OCI-LY1 (cell line): ENCODE data around the gene NUP133.

ENCODE experiments used
- H2AFZ ChIP-seq: fragments of 200-600 bp; sonication (generic), shearing (Covaris generic); 2 replicates; pipeline ENCODE4 v1.6.0; 2014; ENCODE audit warnings: antibody characterized with exemption, mild to moderate bottlenecking, low read length
- H3F3A ChIP-seq: fragments of 200-600 bp; sonication (generic), shearing (Covaris generic); 2 replicates; pipeline ENCODE4 v1.6.0; 2014; ENCODE audit warnings: mild to moderate bottlenecking, antibody characterized with exemption, low read length, moderate library complexity; ENCODE audit not compliant: insufficient read depth
- H3K27ac ChIP-seq: fragments of 200-600 bp; sonication (generic); 2 replicates; pipeline ENCODE4 v1.5.1; 2014; ENCODE audit warnings: low read length, mixed run types, mild to moderate bottlenecking, low read depth; ENCODE audit not compliant: poor library complexity, severe bottlenecking
- H3K27me3 ChIP-seq: fragments of 200-600 bp; sonication (generic); 2 replicates; pipeline ENCODE4 v1.6.0; 2014; ENCODE audit warnings: antibody characterized with exemption, mild to moderate bottlenecking, low read length, moderate library complexity; ENCODE audit not compliant: insufficient read depth
- H3K36me3 ChIP-seq: fragments of 200-600 bp; sonication (generic); 2 replicates; pipeline ENCODE4 v1.6.1; 2014; ENCODE audit warnings: mild to moderate bottlenecking, antibody characterized with exemption, low read length, moderate library complexity, mixed read lengths; ENCODE audit not compliant: insufficient read depth
- H3K4me1 ChIP-seq: fragments of 200-600 bp; sonication (generic); 2 replicates; pipeline ENCODE4 v1.5.1; 2014; ENCODE audit warnings: mild to moderate bottlenecking, low read length, moderate library complexity; ENCODE audit not compliant: insufficient read depth, severe bottlenecking
- H3K4me2 ChIP-seq: fragments of 200-600 bp; sonication (generic), shearing (Covaris generic); 2 replicates; pipeline ENCODE4 v1.6.1; 2014; ENCODE audit warnings: low read length
- H3K4me3 ChIP-seq: fragments of 200-600 bp; sonication (generic); 2 replicates; pipeline ENCODE4 v1.5.1; 2014; ENCODE audit warnings: low read length, low read depth, mild to moderate bottlenecking, mixed read lengths; ENCODE audit not compliant: poor library complexity, severe bottlenecking
- H3K79me2 ChIP-seq: fragments of 200-600 bp; shearing (Covaris generic); 2 replicates; pipeline ENCODE4 v1.6.1; 2016; ENCODE audit warnings: mixed run types, low read length, mixed read lengths; ENCODE audit not compliant: insufficient read depth
- H3K9ac ChIP-seq: fragments of 200-600 bp; sonication (generic), shearing (Covaris generic); 2 replicates; pipeline ENCODE4 v1.6.1; 2014; ENCODE audit warnings: mild to moderate bottlenecking, low read length, mixed read lengths
- H3K9me2 ChIP-seq: fragments of 200-600 bp; sonication (generic), shearing (Covaris generic); 2 replicates; pipeline ENCODE4 v1.6.1; 2014; ENCODE audit warnings: low read depth, mild to moderate bottlenecking, low read length, mixed read lengths
- H3K9me3 ChIP-seq: fragments of 200-600 bp; shearing (Covaris generic); 2 replicates; pipeline ENCODE4 v1.6.1; 2014; ENCODE audit warnings: low read length, mixed read lengths
- H4K20me1 ChIP-seq: fragments of 200-600 bp; sonication (generic), shearing (Covaris generic); 2 replicates; pipeline ENCODE4 v1.6.0; 2016; ENCODE audit warnings: mild to moderate bottlenecking, low read length; ENCODE audit not compliant: insufficient read depth
- CTCF ChIP-seq: fragments of 200-600 bp; sonication (generic), shearing (Covaris generic); IDR thresholded peaks from 2 replicates; pipeline ENCODE4 v1.5.1; 2017; ENCODE audit warnings: mild to moderate bottlenecking, antibody characterized with exemption, low read length, moderate library complexity, mixed read lengths
- EZH2 ChIP-seq: fragments of 200-600 bp; sonication (generic), shearing (Covaris generic); IDR thresholded peaks from 2 replicates; pipeline ENCODE4 v1.8.0; 2017; ENCODE audit warnings: borderline replicate concordance, mixed run types, mild to moderate bottlenecking, antibody characterized with exemption, low read length, moderate library complexity, mixed read lengths

The NUP133 gene

DNA sequence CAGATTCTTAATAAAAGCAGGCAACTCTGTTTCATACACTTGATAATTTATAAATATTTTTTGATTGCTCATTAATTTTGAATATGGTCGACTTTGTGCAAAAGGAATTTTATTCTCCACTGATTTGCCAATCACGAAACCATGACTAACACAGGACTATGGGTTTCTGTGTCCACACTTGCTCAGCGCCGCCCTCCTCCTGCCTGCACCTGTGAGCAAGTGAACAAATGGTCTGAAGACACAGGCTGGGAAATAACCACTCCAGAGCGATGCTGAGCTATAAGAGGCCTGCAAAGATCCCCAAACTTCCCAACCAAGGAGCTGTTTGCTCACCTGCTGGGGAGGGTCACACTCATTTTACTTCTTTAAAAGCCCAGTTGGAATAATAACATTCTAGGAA, 30.8 kb upstream of the NUP133 start:
- H3K9me3 ChIP-seq, result no peaks in the 10 kb centered on the region
- H2AFZ ChIP-seq, result no peak overlapping the region
- no peaks in the 10 kb centered on the region for H3K27me3 ChIP-seq
- no peak overlapping the region for H3K4me2 ChIP-seq
- peaks cover 77% of the 10 kb centered on the region for H3K36me3 ChIP-seq
- no peaks in the 10 kb centered on the region for H3K4me1 ChIP-seq
- no peak for TF ChIP-seq CTCF
- no peak for TF ChIP-seq EZH2
- H3K79me2 ChIP-seq, result no peaks in the 10 kb centered on the region
- H3F3A ChIP-seq, result no peaks in the 10 kb centered on the region
- H3K27ac ChIP-seq, result no peak overlapping the region
- H3K4me3 ChIP-seq, result no peak overlapping the region
- H4K20me1 ChIP-seq, result no peaks in the 10 kb centered on the region
- no peaks in the 10 kb centered on the region for H3K9me2 ChIP-seq
- H3K9ac ChIP-seq, result no peak overlapping the region

- no peak overlapping the region for H3K4me2 ChIP-seq
- H3K27ac ChIP-seq, result no peak overlapping the region
- H4K20me1 ChIP-seq, result no peaks in the 10 kb centered on the region
- TF ChIP-seq CTCF (no peak), EZH2 (no peak)
- H3K79me2 ChIP-seq, result no peaks in the 10 kb centered on the region
- H3K4me3 ChIP-seq, result no peak overlapping the region
- no peaks in the 10 kb centered on the region for H3F3A ChIP-seq
- no peak overlapping the region for H3K9ac ChIP-seq
- H3K9me3 ChIP-seq, result no peaks in the 10 kb centered on the region
- H3K4me1 ChIP-seq, result no peaks in the 10 kb centered on the region
- H3K27me3 ChIP-seq, result no peaks in the 10 kb centered on the region
- H3K36me3 ChIP-seq, result peaks cover 70% of the 10 kb centered on the region
- H2AFZ ChIP-seq, result no peak overlapping the region
- no peaks in the 10 kb centered on the region for H3K9me2 ChIP-seq
Measured at GRCh38 chr1:229537894-229538293, 29.8 kb upstream of the NUP133 start.

DNA sequence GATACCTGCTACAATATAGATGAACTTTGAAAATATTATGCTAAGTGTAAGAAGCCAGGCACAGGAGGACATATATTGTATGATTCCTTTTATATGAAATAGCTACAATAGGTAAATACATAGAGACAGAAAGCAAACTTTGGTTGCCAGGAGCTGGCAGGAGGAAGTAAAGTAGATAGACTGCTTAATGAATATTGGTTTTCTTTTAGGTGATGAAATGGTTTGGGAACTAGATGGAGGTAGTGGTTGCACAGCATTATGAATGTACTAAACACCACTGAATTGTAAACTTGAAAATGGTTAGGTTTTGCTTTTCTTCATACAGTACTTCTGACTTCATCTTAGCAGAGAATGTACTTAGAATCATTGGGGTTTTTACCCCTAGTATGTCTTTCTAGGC, 28.8 kb upstream of the NUP133 start:
- no peaks in the 10 kb centered on the region for H3K4me1 ChIP-seq
- H3K27me3 ChIP-seq, result no peaks in the 10 kb centered on the region
- peaks cover 74% of the 10 kb centered on the region for H3K36me3 ChIP-seq
- no peaks in the 10 kb centered on the region for H3K9me3 ChIP-seq
- no peak overlapping the region for H3K27ac ChIP-seq
- no peaks in the 10 kb centered on the region for H3K79me2 ChIP-seq
- no peak overlapping the region for H3K4me3 ChIP-seq
- no peak overlapping the region for H3K4me2 ChIP-seq
- H3K9me2 ChIP-seq, result no peaks in the 10 kb centered on the region
- no peaks in the 10 kb centered on the region for H4K20me1 ChIP-seq
- H3F3A ChIP-seq, result no peaks in the 10 kb centered on the region
- TF ChIP-seq EZH2 (no peak), CTCF (no peak)
- no peak overlapping the region for H3K9ac ChIP-seq
- H2AFZ ChIP-seq, result no peak overlapping the region
